Glomerular visceral epithelial cell (primary cell): ENCODE results near the gene CPNE5.

Source experiments
- DNase-seq: peaks from one replicate; pipeline ENCODE4 v3.0.0-alpha.2; 2016; ENCODE audit errors: extremely low spot score

The CPNE5 gene

DNA sequence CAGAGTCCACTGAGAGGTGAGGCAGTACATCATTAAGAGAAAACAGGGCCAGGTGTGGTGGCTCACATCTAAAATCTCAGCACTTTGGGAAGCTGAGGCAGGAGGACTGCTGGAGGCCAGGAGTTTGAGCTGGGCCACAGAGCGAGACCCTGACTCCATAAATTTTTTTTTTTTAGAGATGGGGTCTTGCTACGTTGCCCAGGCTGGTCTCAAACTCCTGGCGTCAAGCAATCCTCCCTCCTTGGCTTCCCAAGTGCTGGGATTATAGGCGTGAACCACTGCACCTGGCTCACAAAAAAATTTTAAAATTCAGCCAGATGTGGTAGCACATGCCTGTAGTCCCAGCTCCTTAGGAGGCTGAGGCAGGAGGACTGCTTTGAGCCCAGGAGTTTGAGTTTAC, 18.1 kb upstream of the CPNE5 start:
- no peak for DNase-seq

DNA sequence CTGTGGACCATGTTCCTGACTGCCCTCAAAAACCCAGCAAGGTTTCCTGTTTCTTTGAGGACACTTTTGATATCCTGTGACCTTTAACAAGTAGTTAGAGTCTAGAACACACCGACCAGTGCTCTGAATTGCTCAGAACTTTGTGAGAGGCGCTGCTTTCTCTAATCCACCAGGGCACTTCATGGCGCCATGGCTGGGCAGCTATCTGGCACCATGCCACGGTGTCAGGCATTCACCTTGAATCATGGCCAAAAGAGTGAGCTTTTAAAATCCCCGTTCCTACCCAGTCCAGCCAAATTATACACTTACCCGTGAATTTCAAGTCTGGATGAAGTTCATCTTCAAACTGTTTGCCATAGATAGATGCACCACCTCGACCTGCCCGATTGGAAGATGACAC, 17.0 kb upstream of the CPNE5 start:
- DNase-seq, result no peak

DNA sequence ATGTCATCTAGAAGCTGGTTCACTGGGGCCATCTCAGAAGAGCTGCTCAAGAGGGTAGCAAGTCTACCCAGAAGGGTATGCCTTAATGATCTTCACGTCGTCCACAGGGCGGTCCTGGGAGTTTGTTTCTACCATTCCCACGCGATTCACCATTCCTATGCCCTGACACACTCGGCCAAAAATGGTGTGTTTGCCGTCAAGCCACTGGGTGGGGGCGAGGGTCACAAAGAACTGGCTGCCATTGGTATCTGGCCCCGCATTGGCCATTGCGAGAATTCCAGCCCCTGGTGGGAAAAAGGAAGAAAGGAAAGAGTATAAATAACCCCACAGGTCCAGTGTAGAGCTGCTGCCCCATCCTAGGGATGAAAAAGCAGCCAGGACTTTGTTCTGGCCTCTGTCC, 16.5 kb upstream of the CPNE5 start:
- DNase-seq, result no peak

DNA sequence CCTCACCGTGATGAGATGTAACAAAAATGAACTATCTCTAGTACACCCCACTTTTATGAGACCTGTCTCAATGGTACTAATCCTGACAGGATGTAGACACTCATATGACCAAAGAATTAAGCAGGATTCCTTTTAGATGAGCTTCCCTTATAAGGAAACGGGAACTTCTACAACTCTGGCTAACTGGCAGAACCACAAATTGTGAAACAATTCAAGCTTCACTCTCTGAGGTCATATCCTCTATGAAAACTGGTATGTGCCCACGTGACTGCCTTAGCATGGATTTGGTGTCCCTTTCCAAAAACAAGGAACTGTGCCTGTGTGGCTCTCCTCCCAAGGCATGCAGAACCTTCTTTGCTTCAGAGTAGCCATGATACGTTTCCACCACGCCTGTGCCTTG, 14.1 kb upstream of the CPNE5 start:
- DNase-seq, result peak; percentile 35

DNA sequence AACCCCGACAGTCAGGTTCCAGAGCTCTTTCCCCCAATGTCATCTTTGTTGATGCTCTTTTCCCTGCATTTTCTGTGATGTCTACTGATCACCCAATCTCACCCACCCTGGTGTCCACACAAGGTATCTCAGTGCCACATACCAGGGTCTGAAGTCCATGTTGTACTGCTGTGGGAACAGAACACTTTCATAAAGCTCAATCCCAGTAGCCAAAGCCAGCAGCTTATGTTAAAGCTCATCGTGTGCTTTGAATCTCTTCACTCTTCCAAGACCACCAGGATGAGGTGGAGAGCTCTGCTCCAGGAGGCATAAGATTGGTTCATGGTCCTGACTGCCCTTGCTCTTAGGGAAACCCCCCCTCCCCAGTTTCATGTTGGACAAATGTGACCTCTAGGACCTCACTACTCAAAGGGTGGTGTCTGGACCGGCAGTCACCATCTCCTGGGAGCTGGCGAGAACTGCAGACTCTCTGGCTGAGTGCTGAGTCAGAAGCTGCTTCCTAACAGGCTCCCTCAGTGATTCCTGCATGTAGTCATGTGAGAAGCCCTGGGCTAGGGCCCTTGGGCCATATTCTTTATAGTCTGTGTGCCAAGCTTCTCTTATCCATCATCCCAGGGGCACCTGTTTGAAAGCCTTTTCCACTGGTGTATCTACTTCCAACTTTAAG, 13.4 kb upstream of the CPNE5 start:
- peak; percentile 25 for DNase-seq

DNA sequence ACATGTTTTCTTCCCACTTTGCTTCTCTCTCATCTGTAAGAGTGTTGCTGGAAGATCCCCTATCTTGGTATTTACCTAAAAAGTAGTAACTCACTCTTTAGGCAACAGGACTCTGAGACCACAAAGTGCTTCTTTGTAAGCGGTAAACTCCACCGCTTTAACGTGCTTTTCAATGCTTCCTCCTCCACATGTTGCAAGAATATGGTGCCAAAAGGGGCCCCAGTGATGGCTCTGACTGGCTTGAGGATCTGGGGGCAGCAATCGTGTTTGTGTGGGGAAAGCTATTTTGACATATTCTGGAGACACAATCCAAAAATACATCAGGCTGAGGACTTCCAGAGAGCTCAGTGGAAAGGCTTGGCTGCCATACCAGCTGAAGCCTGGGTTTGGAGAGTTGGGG, 12.4 kb upstream of the CPNE5 start:
- no peak for DNase-seq

DNA sequence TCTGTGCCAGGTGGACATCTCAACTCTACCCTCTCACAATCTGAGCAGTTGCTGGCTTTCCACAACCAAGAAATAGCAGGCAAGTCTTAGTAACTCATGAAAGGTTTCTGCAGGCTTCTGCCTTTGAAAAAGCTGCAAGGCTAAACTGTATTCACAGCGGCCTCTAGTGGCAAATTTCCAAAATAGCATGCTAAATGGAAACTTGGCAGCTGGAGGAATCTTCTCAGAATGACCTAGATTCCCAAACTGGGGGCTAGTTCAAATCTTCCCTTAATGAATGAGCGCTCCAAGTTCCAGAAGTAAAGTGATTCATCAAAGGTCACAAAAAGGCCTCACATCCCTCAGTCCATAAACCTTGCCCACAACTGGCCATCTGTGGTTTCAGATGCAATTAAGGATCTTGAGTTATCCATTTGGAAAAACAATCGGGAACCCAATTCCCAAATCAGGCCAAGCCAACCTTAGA, 11.9 kb upstream of the CPNE5 start:
- DNase-seq, result peak; percentile 57

DNA sequence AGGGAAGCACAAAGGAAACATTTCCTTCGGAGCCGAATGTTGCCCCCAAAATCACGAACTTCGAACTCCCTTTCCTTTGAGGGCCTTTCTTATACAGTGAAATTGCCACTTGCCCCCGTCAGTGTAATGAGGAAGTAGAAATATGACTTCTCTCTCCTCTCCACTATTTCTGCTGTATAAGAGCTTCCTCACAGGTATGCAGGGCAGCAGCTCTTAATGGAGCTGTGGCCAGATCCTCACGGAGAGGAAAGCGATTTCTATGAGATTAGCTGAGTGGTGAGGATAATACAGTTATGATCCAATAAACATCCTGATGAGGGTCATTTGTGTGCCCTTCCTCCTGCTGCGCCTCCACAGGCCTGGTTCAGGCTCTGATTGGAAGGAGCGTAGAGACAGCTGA, 10.8 kb upstream of the CPNE5 start:
- no peak for DNase-seq

DNA sequence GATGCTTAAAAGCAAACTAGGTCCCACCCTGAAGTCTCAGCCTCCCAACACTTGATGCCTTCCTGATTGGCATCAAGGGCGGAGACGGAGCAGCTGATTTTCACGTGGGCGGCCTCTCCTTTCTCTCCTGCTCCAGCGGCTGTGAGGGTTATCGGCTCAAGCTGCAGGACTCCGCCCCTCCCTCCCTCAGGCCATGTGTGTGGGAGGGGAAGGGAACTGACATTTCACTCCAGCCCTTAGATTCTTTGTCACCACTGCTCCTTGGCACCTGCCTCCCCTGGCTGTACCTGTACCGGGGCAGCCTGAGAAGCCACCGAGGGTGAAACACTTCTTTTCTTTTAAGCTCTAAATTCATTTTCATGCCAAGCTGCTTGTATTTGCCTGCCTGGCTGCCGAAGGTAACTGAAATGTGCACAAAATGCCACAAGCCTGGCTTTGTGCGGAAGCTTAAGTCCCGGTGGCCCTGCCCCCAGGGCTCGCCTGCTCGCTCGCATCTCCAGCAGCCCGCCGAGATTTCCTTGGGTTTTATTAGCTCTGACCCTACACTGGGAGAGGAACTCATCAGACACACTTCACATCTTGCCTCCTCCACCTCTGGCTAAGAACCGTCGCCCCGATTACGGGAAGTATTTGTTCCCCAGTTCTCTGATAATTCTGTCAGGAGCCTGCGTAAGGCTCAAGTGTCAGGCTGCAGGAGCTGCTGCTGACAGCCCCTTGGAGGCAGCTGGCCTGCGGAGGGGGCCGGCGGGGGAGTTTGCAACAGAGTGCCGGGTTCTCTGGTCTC, 9.6 kb upstream of the CPNE5 start:
- DNase-seq, result no peak

DNA sequence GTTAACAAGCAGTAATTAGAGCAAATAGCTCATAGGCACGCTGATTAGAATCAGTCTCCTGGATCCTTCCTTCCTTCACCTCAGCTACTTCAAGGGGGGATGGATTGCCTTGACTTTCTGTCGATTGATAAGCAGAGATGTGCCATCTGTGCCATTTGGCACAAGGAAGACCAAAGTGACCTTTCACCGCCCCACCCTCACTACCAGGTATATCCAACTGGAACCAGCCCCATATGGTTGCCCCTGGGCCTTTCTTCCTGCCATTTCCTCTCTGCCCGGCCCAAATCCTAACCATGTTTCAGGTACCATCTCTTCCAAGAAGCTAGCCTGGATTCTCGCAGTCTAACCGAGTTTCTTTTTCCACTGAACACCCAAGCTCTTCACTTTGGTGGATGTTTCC, 8.7 kb upstream of the CPNE5 start:
- DNase-seq, result no peak

DNA sequence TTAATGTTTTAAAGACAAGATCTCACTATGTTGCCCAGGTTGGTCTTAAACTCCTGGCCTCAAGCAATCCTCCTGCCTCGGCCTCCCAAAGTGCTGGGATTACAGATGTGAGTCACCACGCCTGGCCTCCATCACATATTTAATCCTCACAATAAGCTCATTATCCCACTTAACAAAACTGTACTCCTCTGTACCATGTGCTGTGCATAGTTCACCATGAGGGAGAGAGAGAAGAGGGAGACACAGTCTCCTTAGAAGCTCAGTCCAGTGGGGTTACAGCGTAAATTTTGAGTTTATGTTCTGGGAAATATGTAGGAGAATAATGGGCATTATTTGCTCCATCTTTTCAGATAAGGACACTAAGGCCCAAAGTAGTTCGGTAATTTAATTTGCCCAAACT, 7.9 kb upstream of the CPNE5 start:
- no peak for DNase-seq

DNA sequence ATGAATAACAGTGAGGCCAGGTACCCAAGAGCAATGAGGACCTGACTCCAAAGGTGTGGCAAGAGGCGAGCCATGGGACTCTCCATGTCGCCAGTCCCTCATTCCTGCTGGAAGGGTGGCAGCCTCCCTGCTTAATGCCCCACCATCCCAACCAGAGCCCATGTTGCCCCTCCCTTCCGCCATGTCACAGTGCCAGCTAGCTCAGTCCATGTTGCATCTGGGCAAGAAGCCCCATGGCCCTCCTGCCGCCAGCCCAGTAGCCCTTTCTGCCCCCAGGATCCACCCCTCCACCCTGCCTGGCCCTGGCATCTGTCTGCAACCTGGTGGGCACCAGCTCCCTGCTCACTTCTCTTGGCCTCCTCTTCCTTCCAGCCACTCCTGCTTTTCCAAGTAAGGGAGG, 6.0 kb upstream of the CPNE5 start:
- DNase-seq, result no peak

DNA sequence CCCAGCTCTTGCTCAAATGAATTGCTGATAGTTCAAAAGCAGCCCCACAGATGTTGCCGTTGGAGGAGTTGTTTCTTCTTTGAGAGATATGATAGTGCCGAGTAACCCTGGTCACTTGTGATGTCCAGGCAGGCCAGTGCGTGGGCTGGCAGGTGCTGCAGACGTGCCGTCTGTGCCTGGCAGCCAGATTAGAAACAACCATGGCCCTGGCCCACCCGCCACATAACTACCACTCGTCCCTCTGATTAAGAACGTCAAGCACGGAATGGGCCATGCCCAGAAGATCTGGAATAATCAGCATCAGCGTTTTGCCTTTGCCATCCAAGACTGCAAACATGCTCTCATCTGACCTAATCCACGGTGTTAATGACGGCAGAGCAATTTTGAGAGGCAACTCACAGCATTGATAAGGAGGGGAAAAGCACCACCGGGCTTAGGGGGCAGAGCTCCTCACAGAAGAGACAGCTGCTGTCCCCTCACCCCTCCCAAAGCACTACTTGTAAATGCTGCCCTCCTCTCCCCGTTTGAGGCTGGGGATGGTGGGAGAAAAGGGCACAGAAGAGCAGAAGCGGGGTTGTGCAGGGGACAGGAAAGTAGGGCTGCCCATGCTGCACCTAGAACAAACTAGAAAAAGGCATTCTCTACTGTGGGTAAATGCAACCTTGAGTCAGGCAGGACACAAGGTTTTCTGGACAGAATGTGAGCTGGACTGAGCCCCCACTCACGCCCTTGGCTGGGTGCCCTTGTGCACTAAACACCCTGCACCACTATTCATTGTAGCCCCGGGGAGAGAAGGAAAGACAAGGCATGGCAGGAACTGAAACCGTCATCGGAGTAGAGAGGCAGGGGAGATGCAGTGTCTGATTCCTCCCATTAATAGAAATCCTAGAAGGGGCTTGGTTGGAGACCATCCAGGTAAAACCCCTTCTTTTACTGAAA, 5.3 kb upstream of the CPNE5 start:
- DNase-seq, result no peak

DNA sequence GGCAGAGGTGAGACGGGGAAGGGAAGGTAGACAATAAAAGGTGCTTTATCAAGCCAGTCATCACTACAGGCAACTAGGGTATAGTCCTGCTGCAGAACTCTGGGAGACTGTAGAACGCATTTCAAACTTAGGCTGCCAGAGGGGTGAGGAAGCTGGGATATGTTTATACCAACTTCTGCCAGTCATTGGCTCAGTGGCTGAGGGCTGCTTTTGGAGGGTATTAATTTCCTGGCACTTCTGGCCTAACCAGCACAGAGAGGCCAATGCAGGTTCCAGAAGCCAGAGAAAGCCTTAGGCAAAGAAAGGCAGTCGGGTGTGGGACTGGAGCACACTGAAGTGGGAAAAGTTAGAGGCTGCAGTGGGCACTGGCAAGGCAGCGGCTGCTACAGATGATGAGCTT, 3.9 kb upstream of the CPNE5 start:
- no peak for DNase-seq

DNA sequence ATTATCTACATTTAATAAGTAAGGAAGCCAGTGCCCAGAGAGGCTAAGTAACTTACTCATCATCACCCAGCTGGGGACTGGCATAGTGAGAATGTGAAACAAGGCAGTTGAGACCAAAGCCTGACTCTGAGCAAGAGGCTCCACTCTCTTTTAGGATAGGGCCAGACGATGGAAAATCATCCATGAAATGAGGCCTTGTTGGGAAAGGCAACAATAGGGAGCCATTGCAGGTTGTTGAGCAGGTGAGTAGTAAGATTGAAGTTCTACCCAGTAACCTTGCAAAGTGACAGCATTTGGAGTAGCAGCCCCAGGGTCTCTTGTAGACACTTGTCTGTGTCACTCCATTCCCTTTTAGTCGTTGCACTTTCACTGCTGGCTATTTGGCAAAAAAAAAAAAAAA, 2.5 kb upstream of the CPNE5 start:
- DNase-seq, result no peak

DNA sequence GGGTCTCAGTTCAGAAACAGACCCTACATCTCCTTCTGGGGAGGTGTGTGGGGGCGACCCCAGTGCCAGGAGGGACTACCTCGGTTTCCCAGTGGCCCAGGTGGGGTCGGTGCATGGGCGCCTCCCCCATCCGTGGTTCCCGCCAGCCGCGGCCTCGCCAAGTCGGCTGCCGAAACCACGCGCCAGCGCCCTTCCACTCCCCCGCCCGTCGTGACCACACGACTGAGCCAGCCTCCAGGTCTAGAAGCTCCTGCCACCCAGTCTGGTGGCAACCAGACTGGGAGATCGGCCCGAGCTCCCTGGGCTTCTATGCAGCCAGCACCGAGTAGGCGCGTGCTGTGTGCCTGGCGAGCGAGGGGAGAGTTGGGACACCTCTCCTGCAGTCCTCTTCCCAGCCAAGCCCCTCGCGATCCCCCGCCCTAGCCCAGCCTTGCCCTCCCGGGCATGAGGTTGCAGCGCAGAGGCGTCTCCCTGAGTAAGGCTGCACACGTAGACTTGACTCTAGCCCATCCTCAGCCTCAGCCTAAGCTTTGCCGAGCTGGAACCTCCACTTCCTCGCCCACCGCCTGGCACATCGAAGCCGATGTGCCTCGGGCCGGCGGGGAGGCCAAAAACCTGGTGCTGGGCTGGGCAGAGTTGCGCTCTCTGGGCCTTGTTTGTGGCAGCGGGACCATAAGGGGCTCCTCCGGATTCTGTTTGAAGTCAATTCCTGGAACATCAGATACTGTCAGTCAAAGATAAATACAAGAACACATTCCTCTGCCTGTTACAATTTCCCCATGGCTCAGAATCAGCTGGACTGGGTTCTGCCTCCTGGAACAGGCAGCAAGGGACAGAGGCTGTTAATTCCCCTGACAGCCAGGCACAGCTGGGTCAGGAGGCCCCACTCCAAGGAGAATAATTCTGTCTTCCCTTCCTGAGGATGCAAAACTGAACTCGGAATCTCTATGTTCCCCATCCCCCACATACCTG, 1.5 kb upstream of the CPNE5 start:
- DNase-seq, result no peak

DNA sequence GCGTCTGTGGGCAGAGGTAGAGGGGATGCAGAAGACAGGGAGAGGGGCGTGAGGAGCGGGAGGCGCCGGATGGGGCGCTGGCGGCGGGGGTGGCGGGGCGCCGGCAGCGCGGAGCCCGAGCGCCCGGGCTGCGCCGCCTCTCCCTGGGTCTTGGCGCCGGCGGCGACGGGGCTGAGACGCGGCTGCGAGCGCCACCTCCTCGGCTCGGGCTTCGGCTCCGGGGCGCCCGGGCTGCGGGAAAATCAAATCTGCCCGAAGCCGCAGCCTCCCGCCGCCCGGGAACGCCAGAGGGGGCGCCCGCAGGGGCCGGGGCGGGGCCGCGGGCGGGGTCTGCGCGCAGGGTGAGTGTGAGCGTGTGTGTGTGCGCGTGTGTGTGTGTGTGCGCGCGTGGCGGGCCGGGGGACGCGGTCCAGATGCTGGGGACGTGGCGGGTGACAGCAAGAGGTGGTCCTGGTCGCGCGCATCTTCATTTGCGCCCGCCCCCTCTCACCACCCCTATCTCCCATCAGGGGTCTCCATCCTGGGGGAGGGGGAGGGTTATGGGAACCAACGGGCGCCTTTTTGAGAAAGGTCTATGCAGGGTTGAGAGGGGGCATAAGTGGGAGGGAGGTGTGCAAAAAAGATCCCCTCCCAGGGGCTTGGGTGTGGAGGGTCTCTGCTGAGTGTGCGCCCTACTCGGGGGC, 646 bp upstream of the CPNE5 start:
- peak; percentile 28 for DNase-seq

DNA sequence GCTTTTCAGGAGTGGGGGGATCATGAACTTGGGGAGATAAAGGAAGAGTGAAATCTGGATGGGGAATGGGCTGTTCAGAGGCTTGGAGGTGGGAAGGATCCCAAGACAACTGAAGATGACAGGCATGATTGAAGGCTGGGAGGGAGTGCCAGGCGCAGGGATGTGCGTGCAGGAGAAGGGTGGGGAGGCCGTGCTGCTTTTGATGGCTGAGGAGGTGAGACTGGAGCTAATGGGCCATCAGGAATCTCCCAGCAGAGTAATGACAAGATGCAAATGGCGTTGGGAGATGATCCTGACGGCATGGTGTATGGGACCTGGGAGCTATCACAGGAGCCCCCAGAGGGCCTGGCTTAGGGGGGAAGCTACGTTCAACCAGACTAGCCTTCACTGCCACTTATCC, 1.6 kb downstream of the CPNE5 start:
- DNase-seq, result no peak

DNA sequence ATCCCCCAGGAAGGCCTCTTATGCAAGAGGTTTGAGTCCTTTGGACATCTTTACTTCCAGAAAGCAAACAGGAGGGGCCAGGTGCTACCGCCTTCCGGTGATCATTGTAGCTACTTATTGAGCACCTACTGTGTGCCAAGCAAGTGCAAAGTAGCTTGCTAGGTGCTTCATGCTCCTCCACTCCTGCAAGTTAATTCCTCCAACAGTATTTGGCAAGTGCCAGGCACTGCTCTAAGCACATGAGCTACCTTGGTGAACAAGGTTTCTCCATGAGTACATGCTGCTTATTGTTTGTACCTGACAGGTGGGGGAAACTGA, 2.3 kb downstream of the CPNE5 start:
- DNase-seq, result no peak

DNA sequence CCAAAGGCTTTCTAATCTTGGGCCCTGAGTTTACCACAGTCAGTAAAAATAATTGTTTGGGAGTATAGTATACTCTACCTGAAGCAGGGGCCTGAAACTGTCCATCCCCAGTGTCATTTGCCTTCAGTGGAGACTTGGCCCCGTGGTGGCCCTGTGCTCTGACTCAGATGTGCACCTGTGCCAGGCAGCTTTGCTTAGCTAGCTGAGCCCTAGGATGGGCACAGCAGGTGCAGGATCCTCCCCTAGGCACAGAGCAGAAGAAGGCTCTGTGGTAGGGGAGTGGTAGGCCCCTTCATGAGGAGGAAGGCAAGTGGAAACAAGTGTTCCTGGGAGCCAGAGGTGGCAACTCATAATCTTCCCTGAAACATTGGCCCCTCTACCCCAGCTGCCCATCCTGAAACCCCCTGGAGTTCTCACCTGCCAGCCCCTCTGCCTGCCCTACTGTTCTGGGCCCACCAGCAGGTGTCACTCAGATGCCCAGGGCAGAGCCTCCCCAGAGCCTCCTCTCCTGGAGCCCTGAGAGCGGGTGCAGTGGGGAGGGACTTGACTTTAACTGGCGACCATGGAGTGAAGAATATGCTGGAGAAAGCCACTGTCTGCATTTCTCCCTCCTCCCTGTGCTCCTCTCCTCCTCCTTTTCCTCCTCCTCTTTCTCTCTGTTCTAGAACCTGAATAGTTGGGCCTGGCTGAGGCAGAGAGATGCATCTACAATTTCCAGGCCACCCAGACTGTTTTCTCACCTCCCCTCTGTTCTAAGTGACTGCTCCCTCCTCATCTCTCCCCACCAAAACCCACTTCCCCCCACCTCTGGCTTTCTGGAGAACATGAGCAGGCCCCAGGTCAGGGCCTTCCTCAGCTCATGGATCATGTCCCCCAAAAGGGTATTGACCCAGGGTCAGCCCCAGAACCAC, 2.9 kb downstream of the CPNE5 start:
- DNase-seq, result no peak
